GM11168 (cell line): ENCODE data around the gene PLA2G2A.
"Not testable (repeated sequence)": the region's sequence is repeated elsewhere in the genome, so short reads cannot be mapped to it uniquely, and the experiment has no call there.

Source experiments
- in situ Hi-C: fragments of 300-500 bp; cut with MboI; formaldehyde crosslinking; loops from one replicate; pipeline ENCODE4 v1.12.0; 2022; ENCODE audit warnings: low sequenced_read_pairs; ENCODE audit not compliant: unreplicated experiment

Gene PLA2G2A

DNA sequence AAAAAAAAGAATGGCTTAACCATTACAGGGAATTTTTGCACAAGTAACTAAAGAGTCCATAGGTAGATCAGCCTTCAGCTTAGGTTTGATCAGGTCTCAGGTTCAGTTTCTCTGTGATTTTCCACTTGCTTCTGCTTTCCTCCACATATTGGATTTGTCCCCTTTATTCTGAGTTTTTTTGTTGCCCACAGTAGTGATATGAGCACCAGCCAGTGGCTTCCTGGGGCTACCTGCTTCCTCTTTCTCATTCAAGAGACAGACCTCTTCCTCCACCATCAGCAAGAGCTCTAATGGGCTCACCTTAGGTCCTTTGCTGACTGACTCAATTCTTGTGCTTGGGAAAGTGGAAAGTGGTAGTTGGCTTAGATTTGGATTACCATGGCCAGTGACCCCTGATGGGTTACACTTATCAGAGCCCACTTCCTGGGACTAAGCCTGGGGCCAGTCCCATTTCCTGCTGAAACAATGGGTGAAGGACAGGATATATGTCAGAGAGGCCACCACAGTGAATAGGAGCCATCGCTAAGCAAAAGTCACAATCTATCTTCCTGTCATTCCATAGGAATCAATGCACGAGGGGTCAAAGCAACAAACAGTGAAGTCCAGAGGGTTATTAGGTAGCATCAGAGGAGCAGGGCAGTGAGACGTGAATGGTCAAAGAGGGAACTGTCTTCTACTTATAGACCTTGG, 43.2 kb downstream of the PLA2G2A start:
- in situ Hi-C loops = no loop called here

DNA sequence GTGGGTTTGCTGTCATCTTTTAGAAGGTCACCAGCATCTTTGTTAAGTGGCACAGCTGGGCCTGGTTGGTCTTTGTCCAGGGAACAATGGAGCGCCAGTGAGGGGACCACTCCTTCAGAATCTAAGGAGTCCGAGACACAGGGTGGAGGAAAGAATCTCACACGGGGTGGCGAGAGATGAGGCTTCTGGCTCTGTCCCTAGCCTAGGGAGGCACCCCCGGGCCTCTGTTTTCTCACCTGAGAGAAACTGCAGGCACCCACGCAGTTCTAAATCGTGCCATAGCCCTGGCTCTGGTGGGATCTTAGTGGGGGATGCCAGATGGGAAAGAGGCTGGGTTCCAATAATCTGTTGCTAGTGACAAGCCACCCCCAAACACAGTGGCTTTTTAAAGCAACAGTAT, 45.1 kb downstream of the PLA2G2A start:
- in situ Hi-C loops = no loop called here

DNA sequence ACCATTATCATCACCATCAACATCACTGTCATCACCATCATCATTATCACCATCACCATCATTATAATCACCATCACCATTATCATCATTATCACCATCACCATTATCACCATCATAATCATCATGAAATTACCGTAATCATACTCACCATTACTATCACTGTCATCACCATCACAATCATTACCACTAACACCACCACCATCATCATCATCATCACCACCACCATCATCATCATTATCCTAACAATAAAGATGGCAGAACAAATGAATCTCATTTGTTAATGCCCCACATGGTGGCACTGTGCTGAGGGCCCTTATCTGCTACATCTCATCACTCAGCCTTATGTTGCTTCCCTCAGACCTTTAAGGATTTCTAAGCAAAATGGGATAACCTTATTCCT, 46.6 kb downstream of the PLA2G2A start:
- in situ Hi-C loops = no loop called here

DNA sequence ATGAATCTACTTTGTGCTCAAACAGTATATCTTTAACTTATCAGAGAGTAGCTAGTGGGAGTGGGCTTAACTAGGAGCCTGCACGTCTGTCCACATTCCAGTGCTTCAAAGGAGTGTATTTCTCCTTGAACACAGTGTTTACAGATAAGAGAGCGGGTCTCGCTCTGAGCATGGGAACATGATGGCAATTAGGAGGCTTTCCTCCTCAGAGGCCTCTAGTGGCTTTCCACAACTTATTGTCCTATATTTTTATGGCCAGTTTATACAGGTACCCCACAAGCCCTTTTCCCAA, 52.3 kb downstream of the PLA2G2A start:
- in situ Hi-C loops = not testable (repeated sequence)

DNA sequence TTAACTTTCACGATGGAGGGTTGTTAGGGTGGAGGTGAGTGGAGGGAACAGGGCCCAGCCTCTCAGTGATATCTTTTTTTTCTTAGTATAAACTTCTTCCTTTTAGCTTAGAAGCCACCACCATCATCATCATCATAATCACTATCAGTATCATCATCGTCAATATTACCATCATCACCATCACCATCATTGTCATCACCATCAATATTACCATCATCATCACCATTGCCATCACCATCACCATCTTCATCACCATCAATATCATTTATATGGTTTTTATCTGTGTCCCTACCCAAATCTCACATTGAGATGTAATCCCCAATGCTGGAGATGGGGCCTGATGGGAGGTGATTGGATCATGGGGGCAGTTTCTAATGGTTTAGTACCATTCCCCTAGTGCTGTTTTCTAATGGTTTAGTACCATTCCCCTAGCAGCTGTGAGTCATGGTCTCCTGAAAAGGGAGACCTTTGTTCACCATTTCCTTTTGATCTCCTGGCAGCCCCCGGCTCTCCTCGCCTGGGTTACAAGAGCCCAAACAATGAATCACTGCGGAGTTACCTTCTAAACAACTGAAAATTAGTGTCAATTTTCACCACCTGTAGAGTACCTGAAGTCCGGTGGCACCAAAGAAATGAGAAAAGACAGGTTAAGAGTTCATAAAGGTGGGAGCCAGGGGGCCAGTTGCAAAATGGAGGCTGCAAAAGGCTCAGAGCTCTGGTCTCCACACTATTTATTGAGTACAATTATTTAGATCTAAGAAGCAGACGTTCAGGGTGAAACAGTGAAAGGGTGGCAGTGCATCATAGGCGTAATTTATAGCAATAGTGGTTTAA, 52.9 kb downstream of the PLA2G2A start:
- in situ Hi-C loops = no loop called here
